ENCODE results near the gene CANT1. TPM values are rescaled to one million over a fixed set of nuclear protein-coding genes. Genes with fewer than 3 reads are reported as not detected.
A peak's percentile ranks its signal among the peaks of the same experiment; 100 is the strongest.

CANT1 gene
- total and polyA plus RNA-seq, 2 of the 13 experiments (the other 11 are each of a cell fraction or from before 2014, with no cell fraction given), result 34.1 to 42.1 TPM

DNA sequence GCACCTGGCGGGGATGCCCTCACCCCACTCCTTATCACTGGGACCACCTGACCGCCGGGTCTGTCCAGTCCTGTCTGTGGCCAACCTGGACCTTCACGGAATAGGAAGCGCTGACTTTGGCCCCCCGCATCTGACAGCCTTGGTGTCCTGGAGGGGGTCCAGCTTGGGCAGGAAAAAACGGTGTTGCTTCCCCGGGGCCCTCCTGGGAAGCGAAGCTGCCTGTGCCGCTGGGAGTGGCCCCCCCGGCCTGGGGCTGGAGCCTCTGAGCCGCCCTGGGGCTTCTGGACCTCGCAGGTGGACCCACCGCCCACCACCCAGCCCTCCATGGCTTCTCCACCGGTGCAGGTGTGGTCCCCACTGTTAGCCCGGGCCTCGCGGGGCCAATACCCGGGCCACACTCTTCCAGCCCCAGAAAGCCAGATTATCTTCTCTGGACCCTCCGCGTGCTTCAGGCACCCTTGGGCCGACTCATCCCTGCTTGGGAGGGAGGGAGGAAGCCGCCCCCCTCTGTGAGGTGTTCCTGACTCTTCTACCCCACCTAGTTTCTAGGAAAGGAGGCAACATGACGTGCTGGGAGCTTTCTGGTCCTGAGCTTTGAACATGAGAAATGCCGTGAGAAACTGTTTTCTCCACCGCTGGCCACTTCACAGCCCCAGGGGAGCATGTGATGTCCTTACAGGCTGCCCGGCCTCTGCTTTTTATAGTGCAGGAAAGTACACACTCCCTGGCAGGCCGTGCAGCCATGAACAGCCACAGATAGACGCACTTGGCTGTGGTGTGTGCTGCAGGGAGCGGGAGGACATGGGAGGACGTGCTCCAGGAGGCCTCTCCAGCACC, 15.6 kb upstream of the CANT1 start:
- ATAC-seq, result no peak
- peak overlapping the region; percentile 21; the same call in 1 of the 2 replicates for H3K9ac ChIP-seq (ENCODE audit: insufficient read depth, low read depth, low read length)
- peak overlapping the region; percentile 10 for H3K27ac ChIP-seq (ENCODE audit: extremely low read length, insufficient read depth, low read length)
- no TSS peak for BruUV-seq (replicated peaks)
- DNase-seq (ENCODE audit: low spot score), result no peak
- no peak for FAIRE-seq
- H3K4me1 ChIP-seq (ENCODE audit: insufficient read depth, low read length), result peaks cover 79% of the 10 kb centered on the region
- ChIA-PET POLR2A (interaction anchor here (1.2 to 4.6 kb wide), 4 partner anchors 8 to 45 kb away, joined by 3 to 127 read pairs (median 64); partner anchors contain the start of genes CANT1 and LGALS3BP), CTCF (ENCODE audit: low intra/inter-chr PET ratio, low total read pairs) (no interaction called here)
- H3K4me2 ChIP-seq (ENCODE audit: low read depth, low read length), result peak overlapping the region; percentile 99
- peak overlapping the region in 2 of 3 experiments; percentile 25 to 82; a peak in 3 of 6 replicates for H3K4me3 ChIP-seq (replicated peaks in 1 of 3; ENCODE audit: insufficient read depth in 1 of 3, low read depth in 2 of 3, low read length in 3 of 3)
- no peaks in the 10 kb centered on the region for H4K20me1 ChIP-seq (ENCODE audit: insufficient read depth, low read length)
- WGBS (ENCODE audit: low lambda C conversion rate), result 87% methylated on average over 29 of the region's 31 CpGs
- H3K27me3 ChIP-seq (ENCODE audit: control insufficient read depth in 1 of 2, insufficient read depth in 2 of 2, low read length in 2 of 2), result peaks cover 0 to 9% of the 10 kb centered on the region in 2 experiments; a peak in 1 of 5 replicates
- no peaks in the 10 kb centered on the region; a peak in 1 of 5 replicates for H3K36me3 ChIP-seq (replicated peaks in 1 of 2; ENCODE audit: control insufficient read depth in 1 of 2, insufficient read depth in 2 of 2, low read length in 2 of 2)
- peaks cover 8% of the 10 kb centered on the region for H3K79me2 ChIP-seq (ENCODE audit: insufficient read depth, low read length)
- in situ Hi-C loops (cut with HindIII; ENCODE audit: extremely low pct_ligation_motif_present, low pct_unique_long_range_greater_than_20kb) (no loop called here), intact Hi-C loops (cut with micrococcal nuclease; ENCODE audit: unreplicated experiment) (loop anchor here (5.0 kb wide), 1 partner anchor 38 kb away; no protein-coding TSS in a partner anchor)
- H3K9me3 ChIP-seq (ENCODE audit: low read length), result no peaks in the 10 kb centered on the region
- H2AFZ ChIP-seq (ENCODE audit: low read length), result no peak overlapping the region
- peak; percentile 41 for TF ChIP-seq SALL1 (CRISPR knock-in tag; IDR thresholded peaks at IDR 0.05)
- no peak for TF ChIP-seq FOSL1 (CRISPR knock-in tag; IDR thresholded peaks at IDR 0.05; ENCODE audit: borderline replicate concordance)
- TF ChIP-seq ZNF687 (CRISPR knock-in tag; IDR thresholded peaks at IDR 0.05), result peak; percentile 54
- peak; percentile 38 for TF ChIP-seq ZNF883 (CRISPR knock-in tag; IDR thresholded peaks at IDR 0.05; ENCODE audit: not compliant biosample characterization)
- TF ChIP-seq, protein P1, sequence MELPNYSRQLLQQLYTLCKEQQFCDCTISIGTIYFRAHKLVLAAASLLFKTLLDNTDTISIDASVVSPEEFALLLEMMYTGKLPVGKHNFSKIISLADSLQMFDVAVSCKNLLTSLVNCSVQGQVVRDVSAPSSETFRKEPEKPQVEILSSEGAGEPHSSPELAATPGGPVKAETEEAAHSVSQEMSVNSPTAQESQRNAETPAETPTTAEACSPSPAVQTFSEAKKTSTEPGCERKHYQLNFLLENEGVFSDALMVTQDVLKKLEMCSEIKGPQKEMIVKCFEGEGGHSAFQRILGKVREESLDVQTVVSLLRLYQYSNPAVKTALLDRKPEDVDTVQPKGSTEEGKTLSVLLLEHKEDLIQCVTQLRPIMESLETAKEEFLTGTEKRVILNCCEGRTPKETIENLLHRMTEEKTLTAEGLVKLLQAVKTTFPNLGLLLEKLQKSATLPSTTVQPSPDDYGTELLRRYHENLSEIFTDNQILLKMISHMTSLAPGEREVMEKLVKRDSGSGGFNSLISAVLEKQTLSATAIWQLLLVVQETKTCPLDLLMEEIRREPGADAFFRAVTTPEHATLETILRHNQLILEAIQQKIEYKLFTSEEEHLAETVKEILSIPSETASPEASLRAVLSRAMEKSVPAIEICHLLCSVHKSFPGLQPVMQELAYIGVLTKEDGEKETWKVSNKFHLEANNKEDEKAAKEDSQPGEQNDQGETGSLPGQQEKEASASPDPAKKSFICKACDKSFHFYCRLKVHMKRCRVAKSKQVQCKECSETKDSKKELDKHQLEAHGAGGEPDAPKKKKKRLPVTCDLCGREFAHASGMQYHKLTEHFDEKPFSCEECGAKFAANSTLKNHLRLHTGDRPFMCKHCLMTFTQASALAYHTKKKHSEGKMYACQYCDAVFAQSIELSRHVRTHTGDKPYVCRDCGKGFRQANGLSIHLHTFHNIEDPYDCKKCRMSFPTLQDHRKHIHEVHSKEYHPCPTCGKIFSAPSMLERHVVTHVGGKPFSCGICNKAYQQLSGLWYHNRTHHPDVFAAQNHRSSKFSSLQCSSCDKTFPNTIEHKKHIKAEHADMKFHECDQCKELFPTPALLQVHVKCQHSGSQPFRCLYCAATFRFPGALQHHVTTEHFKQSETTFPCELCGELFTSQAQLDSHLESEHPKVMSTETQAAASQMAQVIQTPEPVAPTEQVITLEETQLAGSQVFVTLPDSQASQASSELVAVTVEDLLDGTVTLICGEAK (IDR thresholded peaks at IDR 0.05), result no peak
- TF ChIP-seq, protein P1 (CRISPR knock-in tag; IDR thresholded peaks at IDR 0.05), result peak; percentile 38; the same call in 1 of the 2 replicates
- peak; percentile 40; the same call in 1 of the 2 replicates for TF ChIP-seq ZNF451 (CRISPR knock-in tag; IDR thresholded peaks at IDR 0.05)
- TF ChIP-seq NR1H2 (CRISPR knock-in tag; IDR thresholded peaks at IDR 0.05; ENCODE audit: borderline replicate concordance, low read depth), result no peak
